Prostate gland (tissue), 2 donors: ENCODE results near the gene FANCB.

Source experiments
- CTCF ChIP-seq, 4 experiments: fragments of 200-600 bp in 2 of 4; fragments of 450-650 bp in 2 of 4; sonication (generic) in 2 of 4; IDR thresholded peaks; 1 replicate in 3 of 4; 2 replicates in 1 of 4; pipeline ENCODE4 v1.5.1; 2016 to 2019; ENCODE audit warnings: antibody characterized with exemption in 4 of 4, mild to moderate bottlenecking in 2 of 4, moderate library complexity in 2 of 4
- POLR2A ChIP-seq: fragments of 450-650 bp; IDR thresholded peaks from one replicate; pipeline ENCODE4 v1.6.1; 2016; ENCODE audit warnings: antibody characterized with exemption, mild to moderate bottlenecking
- POLR2AphosphoS5 ChIP-seq: sonication (generic); formaldehyde crosslinking; IDR thresholded peaks from one replicate; pipeline ENCODE4 v1.6.1; 2017; ENCODE audit warnings: antibody characterized with exemption

- no peak for TF ChIP-seq CTCF (IDR thresholded peaks at IDR 0.05)
- no peak for TF ChIP-seq POLR2A
- no peak for TF ChIP-seq POLR2AphosphoS5
Observed at GRCh38 chrX:14798805-14799397, 74.0 kb downstream of the FANCB start.
